GM12865 (cell line): Measurements from ENCODE around the gene ZNF19.

Experiments
- DNase-seq: peaks from one replicate; pipeline ENCODE4 v3.0.0; 2010; ENCODE audit warnings: low read depth
- H3K4me3 ChIP-seq: 2 replicates; pipeline ENCODE4 v1.5.1; 2011; ENCODE audit warnings: mild to moderate bottlenecking, low read depth, low read length, control low read depth
- CTCF ChIP-seq: IDR thresholded peaks from 2 replicates; pipeline ENCODE4 v1.5.1; 2011; ENCODE audit warnings: low read length, control low read depth, low read depth, inconsistent platforms; ENCODE audit not compliant: insufficient read depth; ENCODE audit errors: missing control alignments

ZNF19 gene

GRCh38 chr16:71461686-71462648 lies 27.2 kb downstream of the ZNF19 start, which contains the start of gene ZNF23:
Gene ZNF23 (minus strand): TSS chr16:71462247. CDS start chr16:71456796, 5,451 bp downstream.
- TF ChIP-seq CTCF, result peak; percentile 10
- peak; percentile 89 for DNase-seq
- peak within 1 kb of the TSS; percentile 97 for H3K4me3 ChIP-seq

DNA sequence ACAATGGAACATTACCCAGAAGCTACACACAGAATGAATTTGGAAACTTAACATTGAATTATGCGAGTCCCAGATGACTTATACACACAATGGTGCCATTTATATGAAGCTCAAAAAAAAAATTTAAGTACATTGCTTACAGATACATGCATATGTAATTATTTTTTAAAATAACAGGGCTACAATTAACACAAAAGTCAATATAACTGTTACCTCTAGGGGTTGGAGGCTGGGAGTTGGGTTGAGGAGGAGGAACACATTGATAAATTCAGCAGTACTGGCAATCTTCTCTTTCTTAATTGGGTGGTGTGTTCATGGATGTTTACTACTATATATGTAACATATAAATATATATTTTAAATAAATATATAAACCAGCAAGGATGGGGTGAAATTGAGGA lies 28.2 kb downstream of the ZNF19 start:
- H3K4me3 ChIP-seq, result peak overlapping the region; percentile 97
- no peak for DNase-seq
- no peak for TF ChIP-seq CTCF

- DNase-seq, result no peak
- no peak for TF ChIP-seq CTCF
- no peak overlapping the region for H3K4me3 ChIP-seq
These were observed 28.9 kb downstream of the ZNF19 start for GRCh38 chr16:71460236-71460635.

DNA sequence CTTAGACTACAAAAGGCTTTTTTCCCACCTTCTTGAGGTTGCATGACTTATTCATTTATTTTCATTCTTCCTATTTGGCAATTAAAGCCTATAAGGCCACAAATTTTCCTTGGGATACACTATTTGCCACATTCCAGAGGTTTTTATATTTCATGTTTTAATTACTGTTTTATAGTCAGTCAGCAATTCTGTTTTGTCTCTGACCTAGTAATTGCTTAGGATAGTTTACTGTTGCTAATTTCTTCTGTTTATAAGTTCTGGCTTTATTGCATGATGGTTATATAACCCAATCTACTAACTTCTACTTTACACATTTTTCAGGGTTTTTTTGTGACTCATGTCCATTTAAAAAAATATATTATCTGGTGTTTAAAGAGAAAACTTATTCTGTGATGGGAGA lies 29.6 kb downstream of the ZNF19 start:
- no peak for TF ChIP-seq CTCF
- no peak for DNase-seq
- no peak overlapping the region for H3K4me3 ChIP-seq

GRCh38 chr16:71456801-71457200 lies 32.3 kb downstream of the ZNF19 start:
- no peak for TF ChIP-seq CTCF
- no peak overlapping the region for H3K4me3 ChIP-seq
- DNase-seq, result no peak

DNA sequence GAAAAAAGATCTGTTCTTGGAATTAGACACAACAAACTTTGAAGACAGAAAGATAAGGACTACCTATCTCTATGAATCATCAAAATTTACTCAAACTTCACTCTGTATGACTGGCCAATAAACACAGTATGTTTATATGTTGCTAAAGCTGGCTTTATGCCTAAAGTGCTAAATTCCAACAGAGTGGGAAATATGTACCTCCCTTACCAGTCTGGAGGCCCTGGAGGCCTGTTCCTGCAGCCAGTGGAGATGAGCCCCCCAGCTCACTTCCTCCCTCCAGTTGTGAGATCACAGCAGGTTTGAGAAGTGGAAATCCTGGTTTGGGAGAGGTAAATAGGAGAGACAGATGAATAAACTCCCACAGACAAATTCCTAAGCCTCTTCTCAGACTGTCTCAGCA lies 36.1 kb downstream of the ZNF19 start:
- no peak for TF ChIP-seq CTCF
- DNase-seq, result no peak
- H3K4me3 ChIP-seq, result no peak overlapping the region
